NK-92 (cell line): Measurements from ENCODE around the gene PIK3R3.

Experiments
- DNase-seq: peaks from one replicate; lab custom pipeline; 2025; ENCODE audit not compliant: unreplicated experiment; lab: John Stamatoyannopoulos, UW

Gene PIK3R3

GRCh38 chr1:45995298-45995697, 137.1 kb downstream of the PIK3R3 start:
- DNase-seq: no peak

- DNase-seq: no peak
Measured at GRCh38 chr1:45994423-45994822, 138.0 kb downstream of the PIK3R3 start.
